Measurements from ENCODE around the gene CEACAM21.

The CEACAM21 gene

GRCh38 chr19:41587838-41588210 is 11.9 kb downstream of the CEACAM21 start:
- DNase-seq = no peak

- DNase-seq = no peak
Observed at GRCh38 chr19:41588497-41589209, 12.7 kb downstream of the CEACAM21 start.

- DNase-seq = no peak
Observed at GRCh38 chr19:41589371-41589770, 13.4 kb downstream of the CEACAM21 start.

GRCh38 chr19:41590936-41591335 is 15.0 kb downstream of the CEACAM21 start:
- no peak for DNase-seq

- DNase-seq = no peak
Observed at GRCh38 chr19:41591951-41592562, 16.1 kb downstream of the CEACAM21 start.

GRCh38 chr19:41595258-41595889 is 19.4 kb downstream of the CEACAM21 start:
- peak; percentile 54 for DNase-seq

- no peak for DNase-seq
Observed at GRCh38 chr19:41595890-41596280, 19.9 kb downstream of the CEACAM21 start.

GRCh38 chr19:41597600-41598041 is 21.7 kb downstream of the CEACAM21 start:
- peak; percentile 59 for DNase-seq

- DNase-seq = no peak
Observed at GRCh38 chr19:41599175-41599966, 23.4 kb downstream of the CEACAM21 start.

- DNase-seq = no peak
Observed at GRCh38 chr19:41601771-41602170, 25.8 kb downstream of the CEACAM21 start.

- DNase-seq = no peak
Observed at GRCh38 chr19:41604831-41605230, 28.9 kb downstream of the CEACAM21 start.

GRCh38 chr19:41606215-41606837 is 30.4 kb downstream of the CEACAM21 start:
- no peak for DNase-seq

GRCh38 chr19:41607668-41608067 is 31.7 kb downstream of the CEACAM21 start:
- no peak for DNase-seq

GRCh38 chr19:41610789-41611188 is 34.8 kb downstream of the CEACAM21 start:
- DNase-seq = no peak

- DNase-seq = no peak
Observed at GRCh38 chr19:41612483-41612882, 36.5 kb downstream of the CEACAM21 start.

- DNase-seq = no peak
Observed at GRCh38 chr19:41615207-41615606, 39.2 kb downstream of the CEACAM21 start.

- no peak for DNase-seq
Observed at GRCh38 chr19:41616792-41617621, 41.0 kb downstream of the CEACAM21 start.

GRCh38 chr19:41617941-41618730 is 42.2 kb downstream of the CEACAM21 start:
- no peak for DNase-seq

- no peak for DNase-seq
Observed at GRCh38 chr19:41619018-41619556, 43.1 kb downstream of the CEACAM21 start.

GRCh38 chr19:41620171-41620570 is 44.2 kb downstream of the CEACAM21 start:
- DNase-seq = no peak

GRCh38 chr19:41621226-41621625 is 45.3 kb downstream of the CEACAM21 start:
- DNase-seq = no peak

Data from activated CD4-positive, alpha-beta T cell treated with anti-CD3 and anti-CD28 coated beads for 1 hour (primary cell).